A673 (cell line): ENCODE data around the gene CCL1. TPM values are rescaled to one million over a fixed set of nuclear protein-coding genes. Genes with fewer than 3 reads are reported as not detected.

Experiments
- BruUV-seq: library from RNA; stranded (reverse); fragments of 400-500 nt; replicated peaks from 2 replicates; lab custom pipeline; 2021; lab: Mats Ljungman, UMichigan
- CTCF ChIA-PET: fragments of 300-600 bp; sonication (Branson Sonifier 250); formaldehyde crosslinking; loops from one replicate; lab custom pipeline; 2022; ENCODE audit warnings: antibody characterized with exemption; lab: Charles Lee
- POLR2A ChIA-PET: fragments of 300-600 bp; sonication (Branson Sonifier 250); formaldehyde crosslinking; loops from one replicate; lab custom pipeline; 2022; ENCODE audit warnings: antibody characterized with exemption; ENCODE audit not compliant: low non-redundant PET; lab: Charles Lee
- DNase-seq: peaks from one replicate; pipeline ENCODE4 v3.0.0-alpha.2; 2015; ENCODE audit warnings: low spot score
- H3K27ac ChIP-seq: fragments of 200-600 bp; sonication (generic); 2 replicates; pipeline ENCODE4 v1.5.1; 2016; ENCODE audit warnings: mixed run types, low read depth, mild to moderate bottlenecking, mixed read lengths, antibody characterized with exemption, low read length; ENCODE audit not compliant: poor library complexity, severe bottlenecking
- H3K27me3 ChIP-seq: fragments of 200-600 bp; sonication (generic); replicated peaks from 2 replicates; pipeline ENCODE4 v1.6.1; 2017; ENCODE audit warnings: mixed run types, low read depth, mild to moderate bottlenecking, mixed read lengths, antibody characterized with exemption, low read length; ENCODE audit not compliant: insufficient read depth, poor library complexity
- H3K36me3 ChIP-seq: fragments of 200-600 bp; sonication (generic); 2 replicates; pipeline ENCODE4 v1.6.1; 2016; ENCODE audit warnings: mixed run types, mild to moderate bottlenecking, mixed read lengths, antibody characterized with exemption, low read length; ENCODE audit not compliant: insufficient read depth, poor library complexity, severe bottlenecking
- H3K4me1 ChIP-seq: fragments of 200-600 bp; sonication (generic); 2 replicates; pipeline ENCODE4 v1.6.1; 2017; ENCODE audit warnings: mixed run types, mild to moderate bottlenecking, mixed read lengths, antibody characterized with exemption, low read length; ENCODE audit not compliant: insufficient read depth, poor library complexity, severe bottlenecking
- H3K4me3 ChIP-seq: fragments of 200-600 bp; sonication (generic); 2 replicates; pipeline ENCODE4 v1.5.1; 2016; ENCODE audit warnings: low read depth, mixed run types, mild to moderate bottlenecking, mixed read lengths, low read length; ENCODE audit not compliant: poor library complexity, severe bottlenecking
- H3K9me3 ChIP-seq: fragments of 200-600 bp; sonication (generic); 2 replicates; pipeline ENCODE4 v1.6.1; 2016; ENCODE audit warnings: mixed run types, low read depth, mild to moderate bottlenecking, mixed read lengths, antibody characterized with exemption, low read length; ENCODE audit not compliant: poor library complexity, severe bottlenecking
- EZH2 ChIP-seq: fragments of 200-600 bp; sonication (generic); IDR thresholded peaks from 2 replicates; pipeline ENCODE4 v1.6.1; 2017; ENCODE audit warnings: borderline replicate concordance, low read depth, mild to moderate bottlenecking, mixed read lengths, antibody characterized with exemption, low read length; ENCODE audit not compliant: poor library complexity, severe bottlenecking
- intact Hi-C: fragments of 100-400 bp; cut with micrococcal nuclease; formaldehyde crosslinking; loops from one replicate; pipeline ENCODE4 v1.10.0; 2022; ENCODE audit not compliant: unreplicated experiment
- total RNA-seq: library from RNA; stranded (reverse); gene quantifications from 2 replicates; pipeline ENCODE4 v1.2.3, GENCODE V29; 2021
- TF ChIP-seq, protein P1 (sequence below): fragments of 300-800, 200-600 bp; sonication (generic); conservative IDR thresholded peaks from 2 replicates; pipeline ENCODE4 v1.5.1; 2017; ENCODE audit warnings: low read depth, mild to moderate bottlenecking, antibody characterized with exemption, low read length, moderate library complexity, mixed read lengths

The CCL1 gene
- total RNA-seq, 1 experiment from 2014 or later, result not detected

DNA sequence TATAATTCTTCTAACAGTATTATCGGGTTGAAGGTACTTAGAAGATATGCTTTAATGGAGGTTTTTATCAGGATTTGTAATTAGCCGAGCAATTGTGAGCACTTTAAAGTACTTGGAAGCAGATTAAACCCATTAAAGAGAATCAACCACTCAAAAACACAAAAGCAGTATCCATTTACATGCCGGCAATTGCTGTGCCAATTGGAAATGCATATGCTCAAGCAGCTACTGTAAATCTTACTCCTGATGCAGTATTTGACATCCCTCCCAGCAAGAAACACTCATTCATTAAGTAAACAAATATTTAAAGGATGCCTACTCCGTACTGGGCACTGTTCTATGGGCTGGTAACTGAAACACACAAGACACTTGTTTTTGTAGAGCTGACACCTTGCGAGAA, 11.4 kb upstream of the CCL1 start:
- Histone ChIP-seq H3K9me3 (no peaks in the 10 kb centered on the region), H3K36me3 (no peaks in the 10 kb centered on the region), H3K27me3 (peaks cover 5% of the 10 kb centered on the region), H3K4me3 (no peak overlapping the region), H3K27ac (no peak overlapping the region), H3K4me1 (no peaks in the 10 kb centered on the region)
- DNase-seq, result no peak
- POLR2A ChIA-PET, result no interaction called here
- intact Hi-C loops, result no loop called here
- CTCF ChIA-PET, result no interaction called here
- TF ChIP-seq EZH2, result no peak
- TF ChIP-seq, protein P1, sequence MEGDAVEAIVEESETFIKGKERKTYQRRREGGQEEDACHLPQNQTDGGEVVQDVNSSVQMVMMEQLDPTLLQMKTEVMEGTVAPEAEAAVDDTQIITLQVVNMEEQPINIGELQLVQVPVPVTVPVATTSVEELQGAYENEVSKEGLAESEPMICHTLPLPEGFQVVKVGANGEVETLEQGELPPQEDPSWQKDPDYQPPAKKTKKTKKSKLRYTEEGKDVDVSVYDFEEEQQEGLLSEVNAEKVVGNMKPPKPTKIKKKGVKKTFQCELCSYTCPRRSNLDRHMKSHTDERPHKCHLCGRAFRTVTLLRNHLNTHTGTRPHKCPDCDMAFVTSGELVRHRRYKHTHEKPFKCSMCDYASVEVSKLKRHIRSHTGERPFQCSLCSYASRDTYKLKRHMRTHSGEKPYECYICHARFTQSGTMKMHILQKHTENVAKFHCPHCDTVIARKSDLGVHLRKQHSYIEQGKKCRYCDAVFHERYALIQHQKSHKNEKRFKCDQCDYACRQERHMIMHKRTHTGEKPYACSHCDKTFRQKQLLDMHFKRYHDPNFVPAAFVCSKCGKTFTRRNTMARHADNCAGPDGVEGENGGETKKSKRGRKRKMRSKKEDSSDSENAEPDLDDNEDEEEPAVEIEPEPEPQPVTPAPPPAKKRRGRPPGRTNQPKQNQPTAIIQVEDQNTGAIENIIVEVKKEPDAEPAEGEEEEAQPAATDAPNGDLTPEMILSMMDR, result no peak
- no TSS peak for BruUV-seq

DNA sequence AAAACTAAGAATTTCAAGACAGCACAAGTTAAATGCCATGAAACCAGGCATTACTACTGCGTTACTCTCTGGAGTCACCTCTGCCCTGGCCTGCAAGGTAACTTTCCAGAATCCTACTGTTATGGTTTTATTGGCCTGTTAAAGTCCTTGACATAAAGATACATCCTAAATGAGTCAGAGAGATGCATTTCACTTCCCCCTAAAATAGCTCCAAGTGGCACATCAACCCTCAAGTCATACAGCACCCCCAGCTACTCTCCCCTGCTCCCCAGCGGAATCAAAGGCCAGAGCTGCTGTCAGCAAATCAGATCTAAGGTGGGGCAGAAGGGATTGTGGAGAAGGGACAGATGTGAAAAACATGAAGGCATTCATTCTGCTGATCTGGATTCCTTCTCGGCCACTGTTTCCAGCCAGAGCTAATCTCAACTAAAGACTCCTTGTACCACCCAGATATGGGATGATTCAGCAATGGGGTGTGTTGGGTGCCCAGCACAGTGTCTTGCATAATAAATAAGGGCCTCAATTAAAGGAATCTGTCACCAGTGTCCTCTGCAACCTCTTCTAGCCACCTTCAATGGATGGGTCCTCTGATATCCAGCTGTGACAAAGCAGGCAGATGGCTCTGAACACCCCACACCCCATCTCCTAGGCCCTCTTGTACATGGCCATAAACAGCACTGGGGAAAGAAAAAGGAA, 8.5 kb upstream of the CCL1 start:
- H3K9me3 ChIP-seq, result no peaks in the 10 kb centered on the region
- no peak overlapping the region for H3K4me3 ChIP-seq
- H3K27me3 ChIP-seq, result peaks cover 5% of the 10 kb centered on the region
- no peaks in the 10 kb centered on the region for H3K36me3 ChIP-seq
- BruUV-seq, result no TSS peak
- DNase-seq, result no peak
- H3K4me1 ChIP-seq, result no peaks in the 10 kb centered on the region
- CTCF ChIA-PET, result no interaction called here
- TF ChIP-seq, protein P1, result no peak
- no peak for TF ChIP-seq EZH2
- H3K27ac ChIP-seq, result no peak overlapping the region
- intact Hi-C loops, result no loop called here
- POLR2A ChIA-PET, result no interaction called here

GRCh38 chr17:34370997-34371395, 8.0 kb upstream of the CCL1 start:
- TF ChIP-seq, protein P1, result no peak
- no peak for TF ChIP-seq EZH2
- no peaks in the 10 kb centered on the region for H3K4me1 ChIP-seq

More at GRCh38 chr17:34370997-34371395, 8.0 kb upstream of the CCL1 start:
- H3K36me3 ChIP-seq, result no peaks in the 10 kb centered on the region
- CTCF ChIA-PET, result no interaction called here
- peaks cover 5% of the 10 kb centered on the region for H3K27me3 ChIP-seq
- no peak overlapping the region for H3K4me3 ChIP-seq
- no TSS peak for BruUV-seq
- intact Hi-C loops, result no loop called here
- H3K27ac ChIP-seq, result no peak overlapping the region
- no peaks in the 10 kb centered on the region for H3K9me3 ChIP-seq
- no peak for DNase-seq
- POLR2A ChIA-PET, result no interaction called here
